Cardiac atrium fibroblast (primary cell): Measurements from ENCODE around the gene MN1. TPM values are rescaled to one million over a fixed set of nuclear protein-coding genes. Genes with fewer than 3 reads are reported as not detected.

Experiments
- total RNA-seq: library from RNA; depleted of rRNA; stranded (reverse); fragments of >200 nt; gene quantifications from 2 replicates; pipeline ENCODE4 v1.2.3, GENCODE V29; 2015

MN1 gene
- 22.9 and 29.5 TPM in 2 replicates for total RNA-seq

DNA sequence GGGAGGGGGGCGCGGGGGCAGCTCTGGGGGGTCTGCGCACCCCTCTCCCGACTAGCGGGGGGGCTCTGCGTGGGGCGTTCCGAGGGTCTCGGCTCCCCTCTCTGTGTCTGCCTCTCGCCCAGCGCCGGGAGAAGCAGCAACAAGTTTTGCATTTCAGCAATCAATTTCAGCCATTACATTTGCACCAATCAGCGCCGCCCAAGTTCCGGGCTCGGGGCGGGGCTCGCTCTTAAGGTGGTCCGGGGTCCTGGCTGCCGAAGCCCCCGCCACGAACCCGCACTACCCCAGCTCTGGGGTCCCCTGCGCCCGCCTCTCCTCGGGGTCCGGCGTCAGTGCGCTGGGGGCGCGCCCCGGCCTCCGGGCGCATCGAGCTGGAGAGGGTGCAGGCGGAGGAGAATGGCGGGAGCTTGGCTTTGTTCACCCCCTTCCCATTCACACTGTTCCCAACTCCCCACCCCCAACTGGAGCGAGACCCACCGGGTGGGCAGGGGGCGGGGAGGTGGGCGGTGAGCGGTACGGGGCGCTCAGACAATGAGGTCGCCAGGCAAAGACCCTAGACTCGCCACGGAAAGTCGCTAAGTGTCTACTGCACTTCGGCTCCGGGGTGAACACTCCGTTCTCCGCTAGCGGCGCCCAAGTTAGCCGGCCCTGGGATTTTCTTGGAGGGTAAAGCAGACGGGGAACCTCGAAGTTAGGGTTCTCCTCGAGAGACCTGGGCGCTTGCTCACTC is at the start of gene MN1:
TSS of gene MN1 (minus strand) at position 141 of the 730 bp plus-strand sequence. CDS start 1,213 bp downstream, outside the sequence.

Other genes starting within 250 kb of the MN1 start
- gene PITPNB, start 117.5 kb upstream of the MN1 start, total RNA-seq: 13.7 and 19.8 TPM in 2 replicates